Tibial nerve (tissue), 4 donors: ENCODE measurements around the gene SNAI3. TPM values are rescaled to one million over a fixed set of nuclear protein-coding genes. Genes with fewer than 3 reads are reported as not detected.

Experiments used
- DNase-seq, 2 donors: peaks; one replicate each; pipeline ENCODE4 v3.0.0-alpha.2; 2019; ENCODE audit warnings: low spot score in 2 of 2
- H3K27ac ChIP-seq, 4 donors: fragments of 200-600 bp; sonication (generic) in 3 of 4; one replicate each; pipeline ENCODE4 v1.5.1; 2017 to 2019; ENCODE audit warnings: mild to moderate bottlenecking in 1 of 4
- H3K27me3 ChIP-seq, 2 donors: fragments of 200-600 bp; sonication (generic) in 1 of 2; one replicate each; pipeline versions ENCODE4 v1.5.1 to v1.6.0; 2017 to 2019
- H3K36me3 ChIP-seq, 3 donors: fragments of 200-600 bp; sonication (generic); one replicate each; pipeline ENCODE4 v1.5.1; 2018 to 2019
- H3K4me1 ChIP-seq, 4 donors: fragments of 200-600 bp; sonication (generic) in 3 of 4; one replicate each; pipeline ENCODE4 v1.5.1; 2017 to 2019
- H3K4me3 ChIP-seq, 4 donors: fragments of 200-600 bp; sonication (generic) in 3 of 4; one replicate each; pipeline ENCODE4 v1.5.1; 2017 to 2019; ENCODE audit warnings: mild to moderate bottlenecking in 1 of 4, moderate library complexity in 1 of 4
- H3K9me3 ChIP-seq, 4 donors: fragments of 200-600 bp; sonication (generic) in 3 of 4; one replicate each; pipeline ENCODE4 v1.5.1; 2017 to 2019
- EP300 ChIP-seq, 2 donors: sonication (generic); formaldehyde crosslinking; IDR thresholded peaks; one replicate each; pipeline ENCODE4 v1.6.1; 2017; ENCODE audit warnings: antibody characterized with exemption in 2 of 2, mild to moderate bottlenecking in 1 of 2
- POLR2A ChIP-seq, 2 donors: fragments of 450-650 bp; IDR thresholded peaks; one replicate each; pipeline ENCODE4 v1.6.1; 2017; ENCODE audit warnings: antibody characterized with exemption in 2 of 2, mild to moderate bottlenecking in 2 of 2, moderate library complexity in 2 of 2
- WGBS, 2 donors: methylation state at CpG; one replicate each; pipeline ENCODE4 v1.1.5; 2018; 5-methylcytosine and 5-hydroxymethylcytosine counted together
- total RNA-seq, 4 donors: library from RNA; depleted of rRNA; stranded (reverse); fragments of >200 nt; gene quantifications; one replicate each; pipeline ENCODE4 v1.1.0, GENCODE V29; 2016
- TF ChIP-seq, protein P1 (sequence below), 5 experiments: fragments of 200-600 bp in 3 of 5; fragments of 450-650 bp in 2 of 5; sonication (generic) in 3 of 5; IDR thresholded peaks; one replicate each; pipeline ENCODE4 v1.5.1; 2016 to 2019; ENCODE audit warnings: antibody characterized with exemption in 5 of 5, mild to moderate bottlenecking in 3 of 5, moderate library complexity in 2 of 5

Gene SNAI3
- total RNA-seq, 4 donors from 2014 or later = 0.87 to 1.2 (median 1.0) TPM

DNA sequence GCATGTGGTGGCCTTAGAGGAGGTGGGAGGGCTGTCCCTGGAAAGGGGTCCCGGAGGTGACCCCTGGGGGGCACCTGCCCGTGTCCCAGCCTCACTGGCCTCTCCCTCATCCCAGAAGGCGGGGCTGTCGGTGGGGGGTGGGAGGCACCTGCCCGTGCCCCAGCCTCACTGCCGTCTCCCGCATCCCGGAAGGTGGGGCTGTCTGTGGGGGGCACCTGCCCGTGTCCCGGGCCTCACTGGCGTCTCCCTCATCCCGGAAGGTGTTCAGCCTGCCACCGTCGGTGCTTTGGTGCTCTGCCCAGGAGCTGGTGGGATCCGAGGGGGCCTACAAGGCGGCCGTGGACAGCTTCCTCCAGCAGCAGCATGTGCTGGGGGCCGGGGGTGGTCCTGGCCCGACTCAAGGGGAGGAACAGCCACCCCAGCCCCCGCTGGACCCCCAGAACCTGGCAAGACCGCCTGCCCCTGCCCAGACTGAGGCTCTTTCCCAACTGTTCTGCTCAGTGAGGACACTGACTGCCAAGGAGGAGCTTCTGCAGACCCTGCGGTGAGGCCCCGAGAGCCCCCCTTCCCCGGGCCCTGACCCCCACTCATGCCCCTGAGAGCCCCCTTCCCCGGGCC, 26.2 kb upstream of the SNAI3 start:
- TF ChIP-seq POLR2A (IDR thresholded peaks at IDR 0.05) (no peak), EP300 (IDR thresholded peaks at IDR 0.05) (no peak)
- TF ChIP-seq, protein P1, sequence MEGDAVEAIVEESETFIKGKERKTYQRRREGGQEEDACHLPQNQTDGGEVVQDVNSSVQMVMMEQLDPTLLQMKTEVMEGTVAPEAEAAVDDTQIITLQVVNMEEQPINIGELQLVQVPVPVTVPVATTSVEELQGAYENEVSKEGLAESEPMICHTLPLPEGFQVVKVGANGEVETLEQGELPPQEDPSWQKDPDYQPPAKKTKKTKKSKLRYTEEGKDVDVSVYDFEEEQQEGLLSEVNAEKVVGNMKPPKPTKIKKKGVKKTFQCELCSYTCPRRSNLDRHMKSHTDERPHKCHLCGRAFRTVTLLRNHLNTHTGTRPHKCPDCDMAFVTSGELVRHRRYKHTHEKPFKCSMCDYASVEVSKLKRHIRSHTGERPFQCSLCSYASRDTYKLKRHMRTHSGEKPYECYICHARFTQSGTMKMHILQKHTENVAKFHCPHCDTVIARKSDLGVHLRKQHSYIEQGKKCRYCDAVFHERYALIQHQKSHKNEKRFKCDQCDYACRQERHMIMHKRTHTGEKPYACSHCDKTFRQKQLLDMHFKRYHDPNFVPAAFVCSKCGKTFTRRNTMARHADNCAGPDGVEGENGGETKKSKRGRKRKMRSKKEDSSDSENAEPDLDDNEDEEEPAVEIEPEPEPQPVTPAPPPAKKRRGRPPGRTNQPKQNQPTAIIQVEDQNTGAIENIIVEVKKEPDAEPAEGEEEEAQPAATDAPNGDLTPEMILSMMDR (IDR thresholded peaks at IDR 0.05) = no peak
- WGBS, 2 donors = 68% methylated on average over 18 of the region's 25 CpGs; no CpG with 5 or more reads in 1 of the 2 donors
- peaks cover 4 to 56% (median 9%) of the 10 kb centered on the region in 3 donors for H3K36me3 ChIP-seq
- no peak overlapping the region for H3K4me3 ChIP-seq
- H3K9me3 ChIP-seq = no peaks in the 10 kb centered on the region
- no peak overlapping the region for H3K27ac ChIP-seq
- H3K4me1 ChIP-seq = peaks cover 0 to 12% (median 2%) of the 10 kb centered on the region in 4 donors
- no peak for DNase-seq
- no peaks in the 10 kb centered on the region for H3K27me3 ChIP-seq

DNA sequence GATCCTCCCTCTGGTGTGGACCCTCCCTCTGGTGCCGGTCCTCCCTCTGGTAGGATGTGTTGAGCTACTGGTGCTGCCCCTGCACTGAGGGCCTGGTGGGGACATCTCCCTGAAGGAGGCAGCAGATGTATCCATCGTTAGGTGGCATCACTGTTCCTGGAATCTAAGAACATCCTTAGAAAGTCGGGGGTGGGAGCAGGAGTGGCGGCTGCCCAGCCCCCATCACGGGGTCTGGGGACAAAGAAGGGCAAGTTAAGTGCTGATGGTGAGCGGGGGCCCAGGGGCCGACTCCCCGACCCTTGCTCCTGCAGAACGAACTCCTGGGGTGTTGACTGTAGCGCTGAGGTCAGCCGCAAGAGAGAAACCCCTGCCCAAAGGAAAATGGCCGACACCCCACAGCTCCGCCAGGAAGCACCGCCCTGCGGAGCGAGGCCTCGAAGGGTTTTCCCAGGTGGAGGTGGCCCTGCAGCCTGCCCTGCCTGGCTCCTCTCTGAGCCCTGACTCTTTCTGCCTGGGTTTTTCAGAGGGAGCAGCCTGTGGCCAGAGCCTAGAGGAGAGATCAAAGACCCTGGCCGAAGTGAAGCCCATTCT, 25.5 kb upstream of the SNAI3 start:
- no peaks in the 10 kb centered on the region for H3K9me3 ChIP-seq
- no peak overlapping the region for H3K27ac ChIP-seq
- DNase-seq = no peak
- H3K4me3 ChIP-seq = no peak overlapping the region
- H3K27me3 ChIP-seq = no peaks in the 10 kb centered on the region
- TF ChIP-seq, protein P1 (IDR thresholded peaks at IDR 0.05) = no peak
- TF ChIP-seq POLR2A (IDR thresholded peaks at IDR 0.05) (no peak), EP300 (IDR thresholded peaks at IDR 0.05) (no peak)
- peaks cover 3 to 50% (median 8%) of the 10 kb centered on the region in 3 donors for H3K36me3 ChIP-seq
- H3K4me1 ChIP-seq = peaks cover 0 to 18% (median 8%) of the 10 kb centered on the region in 4 donors
- WGBS, 2 donors = 72 to 75% methylated on average over 17 to 18 of the region's 18 CpGs

DNA sequence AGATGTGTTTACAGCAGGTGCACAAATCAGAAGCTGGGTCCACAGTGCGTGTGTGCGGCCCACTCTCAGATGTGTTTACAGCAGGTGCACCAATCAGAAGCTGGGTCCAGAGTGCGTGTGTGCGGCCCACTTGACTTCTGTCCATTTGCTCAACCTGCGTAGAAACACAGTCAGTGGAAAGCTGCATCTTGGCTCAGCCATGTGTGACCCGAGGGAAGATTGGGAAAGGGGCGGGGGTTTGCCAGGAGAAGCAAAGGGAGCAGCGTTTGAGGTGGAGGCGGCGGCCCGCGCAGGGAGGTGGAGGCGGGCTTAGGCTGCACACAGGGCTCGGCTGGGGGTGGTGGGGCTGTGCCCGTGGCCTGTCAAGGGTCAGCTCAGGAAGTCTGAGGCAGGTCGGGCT, 24.2 kb upstream of the SNAI3 start:
- Histone ChIP-seq H3K9me3 (no peaks in the 10 kb centered on the region), H3K4me1 (peaks cover 0 to 22% (median 10%) of the 10 kb centered on the region in 4 donors), H3K4me3 (no peak overlapping the region), H3K27me3 (no peaks in the 10 kb centered on the region), H3K27ac (no peak overlapping the region), H3K36me3 (peaks cover 0 to 37% (median 0%) of the 10 kb centered on the region in 3 donors)
- whole genome bisulfite sequencing, 2 donors = 68 to 73% methylated on average over 15 of the region's 16 CpGs
- no peak for DNase-seq
- TF ChIP-seq POLR2A (IDR thresholded peaks at IDR 0.05) (no peak), EP300 (IDR thresholded peaks at IDR 0.05) (no peak)
- TF ChIP-seq, protein P1 (IDR thresholded peaks at IDR 0.05) = no peak

DNA sequence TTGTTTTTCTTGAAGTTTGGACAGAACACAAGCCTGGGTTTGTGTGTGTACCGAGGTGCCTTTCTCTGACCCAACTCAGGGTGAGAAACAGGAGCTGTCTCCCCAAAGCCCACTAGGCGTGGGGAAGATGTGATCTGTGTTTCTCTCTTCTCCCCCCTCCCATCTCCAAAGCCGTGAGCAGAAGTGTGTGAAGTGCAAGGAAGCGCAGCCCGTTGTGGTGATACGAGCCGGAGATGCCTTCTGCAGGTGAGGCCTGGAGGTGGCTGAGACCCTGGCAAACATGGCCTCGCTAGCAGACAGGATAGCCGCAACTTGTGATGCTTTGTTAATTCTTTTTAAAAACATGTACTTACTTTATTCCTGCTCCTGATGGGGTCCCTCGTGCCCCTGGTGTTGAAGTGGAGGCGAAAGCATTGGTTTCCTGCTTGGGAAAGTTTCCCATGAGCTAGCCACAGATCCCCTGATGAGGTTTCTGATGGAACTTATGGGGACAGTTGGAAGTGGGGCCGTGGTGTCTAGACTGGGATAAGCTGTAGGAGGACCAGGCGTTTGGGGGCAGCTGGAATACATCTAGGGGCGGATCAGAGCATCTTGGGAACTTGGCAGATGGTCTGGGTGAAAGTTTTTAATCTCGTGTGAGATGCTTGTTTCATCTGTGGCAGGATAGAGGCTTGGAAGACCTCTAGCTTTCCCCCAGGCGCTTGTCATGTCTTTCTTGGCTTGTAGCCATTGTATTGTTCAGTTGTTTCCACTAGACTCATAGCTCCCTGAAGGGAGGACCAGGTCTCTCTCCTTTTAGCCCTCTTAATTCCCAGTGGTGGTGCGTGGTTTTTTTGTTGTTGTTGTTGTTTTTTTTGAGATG, 20.9 kb upstream of the SNAI3 start:
- TF ChIP-seq POLR2A (IDR thresholded peaks at IDR 0.05) (no peak), EP300 (IDR thresholded peaks at IDR 0.05) (no peak)
- TF ChIP-seq, protein P1 (IDR thresholded peaks at IDR 0.05) = no peak
- peak overlapping the region; percentile 59 to 95 (median 85) for H3K27ac ChIP-seq
- WGBS, 2 donors = 33 to 34% methylated on average over 17 of the region's 17 CpGs

More for the DNA sequence above, 20.9 kb upstream of the SNAI3 start:
- H3K9me3 ChIP-seq = no peaks in the 10 kb centered on the region
- H3K4me1 ChIP-seq = peaks cover 0 to 55% (median 25%) of the 10 kb centered on the region in 4 donors
- peak overlapping the region; percentile 82 to 97 (median 86) for H3K4me3 ChIP-seq
- no peak for DNase-seq
- no peaks in the 10 kb centered on the region for H3K27me3 ChIP-seq
- peaks cover 0 to 21% (median 0%) of the 10 kb centered on the region in 3 donors for H3K36me3 ChIP-seq
